Esophagus squamous epithelium (tissue), 4 donors: ENCODE measurements around the gene RABGAP1L.

ENCODE experiments used
- POLR2A ChIP-seq, 4 donors: fragments of 450-650 bp; IDR thresholded peaks; one replicate each; pipeline ENCODE4 v1.6.1; 2017; ENCODE audit warnings: antibody characterized with exemption in 4 of 4, mild to moderate bottlenecking in 4 of 4, moderate library complexity in 3 of 4
- TF ChIP-seq, protein P1 (sequence below), 6 experiments: fragments of 450-650 bp in 4 of 6; fragments of 200-600 bp in 2 of 6; sonication (generic) in 2 of 6; IDR thresholded peaks; one replicate each; pipeline ENCODE4 v1.5.1; 2016 to 2019; ENCODE audit warnings: antibody characterized with exemption in 6 of 6, mild to moderate bottlenecking in 4 of 6, moderate library complexity in 4 of 6

- TF ChIP-seq, protein P1, sequence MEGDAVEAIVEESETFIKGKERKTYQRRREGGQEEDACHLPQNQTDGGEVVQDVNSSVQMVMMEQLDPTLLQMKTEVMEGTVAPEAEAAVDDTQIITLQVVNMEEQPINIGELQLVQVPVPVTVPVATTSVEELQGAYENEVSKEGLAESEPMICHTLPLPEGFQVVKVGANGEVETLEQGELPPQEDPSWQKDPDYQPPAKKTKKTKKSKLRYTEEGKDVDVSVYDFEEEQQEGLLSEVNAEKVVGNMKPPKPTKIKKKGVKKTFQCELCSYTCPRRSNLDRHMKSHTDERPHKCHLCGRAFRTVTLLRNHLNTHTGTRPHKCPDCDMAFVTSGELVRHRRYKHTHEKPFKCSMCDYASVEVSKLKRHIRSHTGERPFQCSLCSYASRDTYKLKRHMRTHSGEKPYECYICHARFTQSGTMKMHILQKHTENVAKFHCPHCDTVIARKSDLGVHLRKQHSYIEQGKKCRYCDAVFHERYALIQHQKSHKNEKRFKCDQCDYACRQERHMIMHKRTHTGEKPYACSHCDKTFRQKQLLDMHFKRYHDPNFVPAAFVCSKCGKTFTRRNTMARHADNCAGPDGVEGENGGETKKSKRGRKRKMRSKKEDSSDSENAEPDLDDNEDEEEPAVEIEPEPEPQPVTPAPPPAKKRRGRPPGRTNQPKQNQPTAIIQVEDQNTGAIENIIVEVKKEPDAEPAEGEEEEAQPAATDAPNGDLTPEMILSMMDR (IDR thresholded peaks at IDR 0.05) = no peak
- TF ChIP-seq POLR2A (IDR thresholded peaks at IDR 0.05) = no peak
These were observed 268.7 kb downstream of the RABGAP1L start for GRCh38 chr1:174428033-174428432.
